Ishikawa (cell line): ENCODE results near the gene TMEM42.

Experiments
- CEBPB ChIP-seq: IDR thresholded peaks from 2 replicates; pipeline ENCODE4 v1.6.1; 2012
- CREB1 ChIP-seq: IDR thresholded peaks from 2 replicates; pipeline ENCODE4 v1.6.1; 2012; ENCODE audit warnings: low read depth
- EGR1 ChIP-seq: IDR thresholded peaks from 2 replicates; pipeline ENCODE4 v1.6.1; 2012
- EP300 ChIP-seq: IDR thresholded peaks from 2 replicates; pipeline ENCODE4 v1.6.1; 2012; ENCODE audit warnings: borderline replicate concordance
- FOXM1 ChIP-seq: IDR thresholded peaks from 2 replicates; pipeline ENCODE4 v1.6.1; 2012; ENCODE audit warnings: low read depth, borderline replicate concordance
- MAX ChIP-seq: IDR thresholded peaks from 2 replicates; pipeline ENCODE4 v1.6.1; 2012
- NFIC ChIP-seq: IDR thresholded peaks from 2 replicates; pipeline ENCODE4 v1.6.1; 2012
- RAD21 ChIP-seq: IDR thresholded peaks from 2 replicates; pipeline ENCODE4 v1.6.1; 2012; ENCODE audit warnings: low read depth
- REST ChIP-seq: IDR thresholded peaks from 2 replicates; pipeline ENCODE4 v1.6.1; 2012; ENCODE audit warnings: low read depth, mild to moderate bottlenecking
- TAF1 ChIP-seq: IDR thresholded peaks from 2 replicates; pipeline ENCODE4 v1.6.1; 2012; ENCODE audit warnings: low read depth, mild to moderate bottlenecking
- TCF12 ChIP-seq: IDR thresholded peaks from 2 replicates; pipeline ENCODE4 v1.6.1; 2012; ENCODE audit warnings: low read depth
- TEAD4 ChIP-seq: IDR thresholded peaks from 2 replicates; pipeline ENCODE4 v1.6.1; 2012
- USF1 ChIP-seq: IDR thresholded peaks from 2 replicates; pipeline ENCODE4 v1.6.1; 2012
- YY1 ChIP-seq: IDR thresholded peaks from 2 replicates; pipeline ENCODE4 v1.6.1; 2012; ENCODE audit warnings: low read depth
- ZBTB7A ChIP-seq: IDR thresholded peaks from 2 replicates; pipeline ENCODE4 v1.6.1; 2012; ENCODE audit warnings: low read depth

TMEM42 gene

GRCh38 chr3:44903314-44903713, 41.6 kb downstream of the TMEM42 start:
- no peak for TF ChIP-seq TCF12
- no peak for TF ChIP-seq EGR1
- TF ChIP-seq FOXM1 = no peak
- TF ChIP-seq MAX = no peak
- no peak for TF ChIP-seq YY1
- TF ChIP-seq TAF1 = no peak
- no peak for TF ChIP-seq NFIC
- no peak for TF ChIP-seq CREB1
- no peak for TF ChIP-seq CEBPB
- no peak for TF ChIP-seq RAD21
- TF ChIP-seq REST = no peak
- no peak for TF ChIP-seq USF1
- no peak for TF ChIP-seq EP300
- TF ChIP-seq TEAD4 = no peak
- no peak for TF ChIP-seq ZBTB7A

GRCh38 chr3:44903751-44904150, 42.0 kb downstream of the TMEM42 start:
- TF ChIP-seq NFIC = no peak
- TF ChIP-seq TEAD4 = no peak
- TF ChIP-seq TCF12 = no peak
- TF ChIP-seq RAD21 = no peak
- TF ChIP-seq EP300 = no peak
- no peak for TF ChIP-seq ZBTB7A
- no peak for TF ChIP-seq MAX
- TF ChIP-seq CREB1 = no peak
- TF ChIP-seq EGR1 = no peak
- TF ChIP-seq USF1 = no peak
- TF ChIP-seq REST = no peak
- TF ChIP-seq CEBPB = no peak
- no peak for TF ChIP-seq YY1
- no peak for TF ChIP-seq FOXM1
- TF ChIP-seq TAF1 = no peak

GRCh38 chr3:44905446-44906157, 43.9 kb downstream of the TMEM42 start:
- no peak for TF ChIP-seq TAF1
- TF ChIP-seq MAX = no peak
- no peak for TF ChIP-seq NFIC
- TF ChIP-seq TEAD4 = no peak
- no peak for TF ChIP-seq USF1
- TF ChIP-seq CREB1 = no peak
- TF ChIP-seq EP300 = no peak
- no peak for TF ChIP-seq ZBTB7A
- TF ChIP-seq REST = no peak
- no peak for TF ChIP-seq CEBPB
- TF ChIP-seq RAD21 = no peak
- no peak for TF ChIP-seq FOXM1
- TF ChIP-seq YY1 = no peak
- TF ChIP-seq TCF12 = no peak
- TF ChIP-seq EGR1 = no peak

GRCh38 chr3:44906997-44907396, 45.3 kb downstream of the TMEM42 start:
- no peak for TF ChIP-seq USF1
- TF ChIP-seq EGR1 = no peak
